GM18951 (cell line): ENCODE measurements around the gene ADARB1.

Experiments
- POLR2A ChIP-seq: IDR thresholded peaks from 4 replicates; pipeline ENCODE4 v1.6.1; 2011; ENCODE audit warnings: mild to moderate bottlenecking; ENCODE audit not compliant: insufficient read length, insufficient read depth; ENCODE audit errors: extremely low read depth
- in situ Hi-C: fragments of 300-500 bp; cut with MboI; formaldehyde crosslinking; loops from one replicate; pipeline ENCODE4 v1.12.0; 2022; ENCODE audit warnings: low sequenced_read_pairs, mixed read lengths, inconsistent platforms; ENCODE audit not compliant: unreplicated experiment

The ADARB1 gene

DNA sequence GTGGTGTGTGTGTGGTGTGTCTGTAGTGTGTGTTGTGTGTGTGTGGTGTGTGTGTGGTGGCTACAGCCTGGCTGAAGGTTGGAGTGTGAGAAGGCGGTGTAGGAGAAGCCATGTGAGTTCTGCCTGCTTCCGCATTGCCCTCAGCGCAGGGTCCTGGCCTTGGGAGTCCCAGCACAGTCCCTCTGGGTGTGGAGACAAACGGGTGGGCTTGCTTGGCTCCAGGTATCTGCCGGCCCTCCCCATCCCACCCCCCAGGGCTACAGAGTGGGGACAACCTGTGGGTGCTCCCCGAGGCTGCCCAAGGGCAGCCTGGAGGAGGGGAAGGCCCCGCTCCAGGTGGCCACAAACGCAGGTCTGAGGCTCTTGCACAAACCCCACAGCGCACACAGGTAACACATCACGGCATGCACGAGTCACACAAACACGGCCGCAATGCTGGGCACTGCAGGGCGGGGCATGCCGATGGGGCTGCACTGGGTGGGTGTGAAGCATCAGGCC, 31.7 kb upstream of the ADARB1 start:
- in situ Hi-C loops = no loop called here
- TF ChIP-seq POLR2A = no peak

- in situ Hi-C loops = no loop called here
- TF ChIP-seq POLR2A = no peak
Measured at GRCh38 chr21:45043541-45044020, 30.8 kb upstream of the ADARB1 start.

GRCh38 chr21:45045481-45045880, 28.9 kb upstream of the ADARB1 start:
- no peak for TF ChIP-seq POLR2A
- in situ Hi-C loops = no loop called here

- in situ Hi-C loops = no loop called here
- TF ChIP-seq POLR2A = no peak
Measured at GRCh38 chr21:45047257-45047656, 27.1 kb upstream of the ADARB1 start.

DNA sequence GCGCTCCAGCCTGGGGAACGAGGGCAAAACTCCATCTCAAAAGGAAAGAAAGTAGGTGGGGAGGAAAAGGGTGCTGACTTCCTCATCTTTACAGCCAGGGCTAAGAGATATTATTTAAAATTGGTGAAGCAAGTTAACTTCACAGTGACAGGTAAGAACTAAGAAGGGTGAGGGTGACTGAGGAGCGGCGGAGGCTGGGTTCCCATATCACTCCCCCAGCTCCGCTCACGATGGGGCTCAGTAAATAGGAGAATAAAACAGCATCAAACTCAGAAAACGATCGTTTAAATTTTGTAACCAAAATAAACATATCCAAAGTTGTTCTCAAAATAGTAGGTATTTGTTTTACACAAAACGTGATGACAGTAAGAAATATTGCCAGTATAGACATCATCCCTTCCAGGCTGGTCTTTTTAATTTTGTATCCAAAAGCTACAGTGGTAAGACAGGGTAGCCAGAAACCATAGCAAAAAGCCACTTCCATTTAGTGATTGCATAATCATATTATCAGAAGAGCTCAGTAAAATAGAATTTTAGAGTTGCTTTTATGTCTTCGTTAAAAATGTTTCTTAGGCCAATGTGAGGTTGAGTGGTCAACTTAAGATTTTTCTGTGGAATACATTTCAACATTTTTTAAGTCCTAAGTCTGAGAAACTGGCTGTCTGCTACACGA, 26.2 kb upstream of the ADARB1 start:
- TF ChIP-seq POLR2A = no peak
- in situ Hi-C loops = no loop called here

DNA sequence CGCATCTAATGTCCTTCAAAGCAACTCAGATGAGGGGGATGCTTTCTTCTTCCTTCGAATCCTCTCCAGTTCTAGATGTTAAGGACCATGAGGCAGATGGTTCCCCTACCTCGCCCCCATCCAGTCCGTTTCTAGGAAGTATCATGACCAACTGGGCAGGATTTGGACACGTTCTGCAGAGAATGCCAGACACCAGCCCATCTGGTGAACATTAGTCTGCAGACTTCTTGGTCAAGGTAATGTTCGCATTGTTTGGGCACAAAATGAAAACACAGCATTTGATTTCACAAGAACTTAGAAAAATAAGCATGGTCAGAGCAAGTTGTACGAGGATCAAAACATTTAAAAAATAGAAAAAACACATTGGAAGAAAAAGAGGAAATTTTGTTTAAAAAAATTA, 25.4 kb upstream of the ADARB1 start:
- in situ Hi-C loops = no loop called here
- TF ChIP-seq POLR2A = no peak

DNA sequence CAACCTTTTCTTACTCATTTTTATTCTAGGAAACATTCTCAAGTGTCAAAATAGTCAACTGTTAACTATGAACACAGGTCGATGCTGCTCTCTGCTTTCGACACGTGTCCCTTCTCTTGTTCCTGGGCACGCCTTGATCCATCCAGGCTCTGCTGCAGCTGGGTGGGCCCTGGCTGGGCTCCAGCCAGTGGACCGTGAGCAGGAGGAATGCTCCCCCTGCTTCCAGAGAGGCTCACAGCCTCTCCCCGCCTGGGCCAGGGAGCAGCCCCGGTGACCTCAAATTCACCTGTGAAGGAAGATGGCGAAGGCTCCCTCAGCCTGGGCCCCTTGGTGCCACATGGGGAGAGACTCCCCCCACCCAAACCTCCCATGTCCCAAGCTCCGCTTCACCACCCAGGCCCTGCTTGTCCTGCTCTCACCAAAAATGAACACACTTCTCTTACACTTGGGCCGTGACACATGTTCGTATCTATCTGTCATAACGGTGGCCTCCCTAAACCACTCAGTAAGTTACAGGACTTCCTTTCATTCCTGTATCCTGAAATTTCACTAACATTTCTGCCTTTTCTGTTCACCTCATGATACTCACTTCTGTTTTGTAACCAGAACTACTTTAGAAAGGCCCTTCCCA, 24.6 kb upstream of the ADARB1 start:
- no peak for TF ChIP-seq POLR2A
- in situ Hi-C loops = no loop called here

GRCh38 chr21:45050345-45050796, 24.0 kb upstream of the ADARB1 start:
- no peak for TF ChIP-seq POLR2A
- in situ Hi-C loops = no loop called here

DNA sequence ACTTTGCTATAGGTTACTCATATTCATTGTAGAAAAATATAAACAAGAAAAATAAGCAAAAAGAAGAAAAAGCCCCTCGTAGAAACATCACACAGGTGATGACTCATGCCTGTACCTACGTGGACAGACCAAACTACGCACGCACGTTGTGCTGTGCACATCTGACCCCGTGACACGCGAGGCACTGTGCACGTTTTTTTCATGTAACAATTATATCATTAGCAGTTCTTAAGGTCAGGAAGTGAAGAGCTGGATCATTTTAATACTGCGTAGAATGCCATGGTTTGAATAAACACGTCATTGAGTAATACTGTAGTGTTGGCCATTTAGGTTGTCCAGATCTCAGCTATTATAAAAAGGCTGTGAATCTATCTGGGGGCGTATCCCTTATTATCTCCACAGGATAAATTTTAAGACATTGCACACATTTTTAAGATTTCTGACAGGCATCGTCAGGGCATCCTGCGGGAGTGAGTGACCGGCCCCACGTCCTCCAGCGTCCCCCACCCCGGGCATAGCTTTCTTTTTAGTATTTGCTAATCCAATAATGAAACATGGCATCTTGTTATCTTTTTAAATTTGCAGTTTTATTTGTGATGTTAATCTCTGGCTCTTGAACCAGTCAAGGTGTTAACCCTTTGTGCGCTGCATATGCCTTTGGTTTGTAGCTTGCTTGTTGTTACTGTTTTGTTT, 23.4 kb upstream of the ADARB1 start:
- no peak for TF ChIP-seq POLR2A
- in situ Hi-C loops = no loop called here

DNA sequence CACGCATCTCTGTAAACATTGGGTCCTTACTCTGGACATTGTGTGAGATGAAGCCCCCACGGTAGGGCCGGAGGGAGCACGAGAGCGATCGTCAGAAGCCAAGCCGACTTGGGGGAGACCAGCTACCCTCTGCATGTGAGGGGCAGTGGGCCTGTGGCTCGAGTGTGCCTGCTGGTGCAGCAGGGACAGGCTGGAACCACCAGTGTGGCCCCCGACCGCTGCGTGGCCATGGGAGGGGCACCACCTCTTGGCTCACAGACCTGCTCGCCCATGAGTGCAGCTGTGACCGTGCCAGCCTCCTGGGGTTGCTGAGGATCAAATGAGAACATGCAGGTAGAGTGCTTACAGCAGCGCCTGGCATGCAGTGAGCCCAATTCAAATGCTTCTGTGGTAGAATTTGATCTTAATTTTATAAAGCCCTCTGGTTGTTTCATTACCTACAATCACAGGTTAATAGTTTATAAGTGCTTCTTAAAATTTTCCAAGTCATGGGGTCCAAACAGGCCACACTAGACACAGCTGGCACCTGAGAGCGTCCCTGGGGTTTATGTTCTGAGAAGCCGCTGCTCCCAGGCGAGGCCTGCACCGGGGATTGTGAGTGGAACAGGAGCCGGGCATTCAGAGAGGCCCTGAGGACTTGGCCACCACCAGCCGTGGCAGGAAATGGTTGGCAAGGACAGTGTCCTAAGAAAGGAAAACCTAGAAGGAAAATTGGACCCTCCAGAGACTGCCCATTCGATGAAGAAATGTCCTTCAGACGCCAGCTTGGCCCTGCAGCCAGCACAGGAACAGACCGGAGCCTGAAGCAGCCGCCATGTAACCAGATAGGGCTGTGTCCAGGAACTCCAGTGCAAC, 22.6 kb upstream of the ADARB1 start:
- TF ChIP-seq POLR2A = no peak
- in situ Hi-C loops = no loop called here

- in situ Hi-C loops = no loop called here
- no peak for TF ChIP-seq POLR2A
Measured at GRCh38 chr21:45052960-45053359, 21.4 kb upstream of the ADARB1 start.

GRCh38 chr21:45053561-45054226, 20.7 kb upstream of the ADARB1 start:
- no peak for TF ChIP-seq POLR2A
- in situ Hi-C loops = no loop called here
